Esophagus squamous epithelium (tissue), 4 donors: ENCODE results near the gene PDE9A.

ENCODE experiments used
- CTCF ChIP-seq, 6 experiments: fragments of 450-650 bp in 4 of 6; fragments of 200-600 bp in 2 of 6; sonication (generic) in 2 of 6; IDR thresholded peaks; one replicate each; pipeline ENCODE4 v1.5.1; 2016 to 2019; ENCODE audit warnings: antibody characterized with exemption in 6 of 6, mild to moderate bottlenecking in 4 of 6, moderate library complexity in 4 of 6
- POLR2A ChIP-seq, 4 donors: fragments of 450-650 bp; IDR thresholded peaks; one replicate each; pipeline ENCODE4 v1.6.1; 2017; ENCODE audit warnings: antibody characterized with exemption in 4 of 4, mild to moderate bottlenecking in 4 of 4, moderate library complexity in 3 of 4

- no peak for TF ChIP-seq CTCF (IDR thresholded peaks at IDR 0.05)
- TF ChIP-seq POLR2A (IDR thresholded peaks at IDR 0.05) = no peak
Measured at GRCh38 chr21:42756580-42757250, 103.3 kb downstream of the PDE9A start.
